A673 (cell line): ENCODE data around the gene EPS8. TPM values are rescaled to one million over a fixed set of nuclear protein-coding genes. Genes with fewer than 3 reads are reported as not detected.
"Not testable (repeated sequence)": the region's sequence is repeated elsewhere in the genome, so short reads cannot be mapped to it uniquely, and the experiment has no call there.

ENCODE experiments used
- BruUV-seq: library from RNA; stranded (reverse); fragments of 400-500 nt; replicated peaks from 2 replicates; lab custom pipeline; 2021; lab: Mats Ljungman, UMichigan
- CTCF ChIA-PET: fragments of 300-600 bp; sonication (Branson Sonifier 250); formaldehyde crosslinking; loops from one replicate; lab custom pipeline; 2022; ENCODE audit warnings: antibody characterized with exemption; lab: Charles Lee
- POLR2A ChIA-PET: fragments of 300-600 bp; sonication (Branson Sonifier 250); formaldehyde crosslinking; loops from one replicate; lab custom pipeline; 2022; ENCODE audit warnings: antibody characterized with exemption; ENCODE audit not compliant: low non-redundant PET; lab: Charles Lee
- DNase-seq: peaks from one replicate; pipeline ENCODE4 v3.0.0-alpha.2; 2015; ENCODE audit warnings: low spot score
- H3K27ac ChIP-seq: fragments of 200-600 bp; sonication (generic); 2 replicates; pipeline ENCODE4 v1.5.1; 2016; ENCODE audit warnings: mixed run types, low read depth, mild to moderate bottlenecking, mixed read lengths, antibody characterized with exemption, low read length; ENCODE audit not compliant: poor library complexity, severe bottlenecking
- H3K27me3 ChIP-seq: fragments of 200-600 bp; sonication (generic); replicated peaks from 2 replicates; pipeline ENCODE4 v1.6.1; 2017; ENCODE audit warnings: mixed run types, low read depth, mild to moderate bottlenecking, mixed read lengths, antibody characterized with exemption, low read length; ENCODE audit not compliant: insufficient read depth, poor library complexity
- H3K36me3 ChIP-seq: fragments of 200-600 bp; sonication (generic); 2 replicates; pipeline ENCODE4 v1.6.1; 2016; ENCODE audit warnings: mixed run types, mild to moderate bottlenecking, mixed read lengths, antibody characterized with exemption, low read length; ENCODE audit not compliant: insufficient read depth, poor library complexity, severe bottlenecking
- H3K4me1 ChIP-seq: fragments of 200-600 bp; sonication (generic); 2 replicates; pipeline ENCODE4 v1.6.1; 2017; ENCODE audit warnings: mixed run types, mild to moderate bottlenecking, mixed read lengths, antibody characterized with exemption, low read length; ENCODE audit not compliant: insufficient read depth, poor library complexity, severe bottlenecking
- H3K4me3 ChIP-seq: fragments of 200-600 bp; sonication (generic); 2 replicates; pipeline ENCODE4 v1.5.1; 2016; ENCODE audit warnings: low read depth, mixed run types, mild to moderate bottlenecking, mixed read lengths, low read length; ENCODE audit not compliant: poor library complexity, severe bottlenecking
- H3K9me3 ChIP-seq: fragments of 200-600 bp; sonication (generic); 2 replicates; pipeline ENCODE4 v1.6.1; 2016; ENCODE audit warnings: mixed run types, low read depth, mild to moderate bottlenecking, mixed read lengths, antibody characterized with exemption, low read length; ENCODE audit not compliant: poor library complexity, severe bottlenecking
- CTCF ChIP-seq: fragments of 300-800, 200-600 bp; sonication (generic); conservative IDR thresholded peaks from 2 replicates; pipeline ENCODE4 v1.5.1; 2017; ENCODE audit warnings: low read depth, mild to moderate bottlenecking, antibody characterized with exemption, low read length, moderate library complexity, mixed read lengths
- EZH2 ChIP-seq: fragments of 200-600 bp; sonication (generic); IDR thresholded peaks from 2 replicates; pipeline ENCODE4 v1.6.1; 2017; ENCODE audit warnings: borderline replicate concordance, low read depth, mild to moderate bottlenecking, mixed read lengths, antibody characterized with exemption, low read length; ENCODE audit not compliant: poor library complexity, severe bottlenecking
- intact Hi-C: fragments of 100-400 bp; cut with micrococcal nuclease; formaldehyde crosslinking; loops from one replicate; pipeline ENCODE4 v1.10.0; 2022; ENCODE audit not compliant: unreplicated experiment
- total RNA-seq: library from RNA; stranded (reverse); gene quantifications from 2 replicates; pipeline ENCODE4 v1.2.3, GENCODE V29; 2021

The EPS8 gene
- total RNA-seq, 1 experiment from 2014 or later = 14.0 TPM

GRCh38 chr12:15741082-15741481 is 48.1 kb downstream of the EPS8 start:
- Histone ChIP-seq H3K27me3 (no peaks in the 10 kb centered on the region), H3K36me3 (no peaks in the 10 kb centered on the region), H3K4me3 (no peak overlapping the region), H3K4me1 (no peaks in the 10 kb centered on the region), H3K27ac (no peak overlapping the region), H3K9me3 (no peaks in the 10 kb centered on the region)
- no peak for DNase-seq
- TF ChIP-seq CTCF = no peak
- no peak for TF ChIP-seq EZH2
- no TSS peak for BruUV-seq
- ChIA-PET CTCF (no interaction called here), POLR2A (no interaction called here)
- intact Hi-C loops = no loop called here

DNA sequence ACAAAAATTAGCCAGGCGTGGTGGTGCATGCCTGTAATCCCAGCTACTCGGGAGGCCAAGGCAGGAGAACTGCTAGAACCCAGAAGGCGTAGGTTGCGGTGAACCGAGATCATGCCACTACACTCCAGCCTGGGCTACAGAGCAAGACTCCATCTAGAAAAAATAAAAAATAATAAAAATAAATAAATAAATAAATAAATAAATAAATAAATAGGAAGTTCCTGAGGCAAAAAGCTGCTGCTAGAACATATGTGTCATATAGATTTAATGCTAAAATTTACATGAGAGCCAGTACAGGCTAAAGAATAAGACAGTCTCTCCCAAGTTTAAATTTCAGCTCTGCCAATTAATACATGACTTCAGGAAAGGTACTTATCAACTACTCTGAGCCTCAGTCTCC is 48.8 kb downstream of the EPS8 start:
- BruUV-seq, H3K27me3 ChIP-seq, intact Hi-C loops, POLR2A ChIA-PET, H3K9me3 ChIP-seq, H3K4me1 ChIP-seq, DNase-seq, H3K27ac ChIP-seq, CTCF ChIA-PET, H3K36me3 ChIP-seq, H3K4me3 ChIP-seq: not testable (repeated sequence)

DNA sequence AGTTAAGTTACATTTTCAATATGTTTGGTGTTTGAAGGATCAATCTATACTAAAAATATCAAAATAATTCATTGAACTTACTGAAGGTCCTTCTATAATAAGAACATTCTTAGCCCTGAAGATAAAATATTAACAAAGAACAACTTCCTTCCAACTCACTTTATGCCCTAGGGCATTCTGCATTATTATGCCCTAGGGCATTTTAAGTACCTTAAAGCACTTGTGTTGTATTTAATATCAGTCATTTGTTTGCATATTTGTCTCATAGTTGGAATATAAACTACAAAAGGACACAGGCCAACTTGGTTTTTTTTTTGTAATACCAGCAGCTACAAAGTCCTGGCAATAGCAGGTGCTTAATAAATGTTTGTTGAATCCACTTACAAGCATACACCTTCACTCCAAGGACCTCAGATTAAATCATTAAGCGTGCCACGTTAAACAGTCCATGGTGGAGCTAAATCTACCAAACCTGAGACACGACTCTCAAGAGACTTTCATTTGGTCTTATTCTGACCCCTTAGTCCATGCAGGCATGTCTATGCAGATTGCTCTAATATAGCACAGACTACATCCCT is 50.7 kb downstream of the EPS8 start:
- Histone ChIP-seq H3K36me3 (no peaks in the 10 kb centered on the region), H3K27ac (no peak overlapping the region), H3K4me3 (no peak overlapping the region), H3K9me3 (no peaks in the 10 kb centered on the region), H3K4me1 (no peaks in the 10 kb centered on the region), H3K27me3 (no peaks in the 10 kb centered on the region)
- no peak for TF ChIP-seq EZH2
- DNase-seq = no peak
- BruUV-seq = no TSS peak
- CTCF ChIA-PET = no interaction called here
- POLR2A ChIA-PET = no interaction called here
- intact Hi-C loops = no loop called here

GRCh38 chr12:15735837-15736615 is 53.2 kb downstream of the EPS8 start:
- TF ChIP-seq CTCF (no peak), EZH2 (no peak)
- Histone ChIP-seq H3K9me3 (no peaks in the 10 kb centered on the region), H3K4me1 (no peaks in the 10 kb centered on the region), H3K4me3 (no peak overlapping the region), H3K27me3 (no peaks in the 10 kb centered on the region), H3K36me3 (no peaks in the 10 kb centered on the region), H3K27ac (no peak overlapping the region)
- no TSS peak for BruUV-seq
- DNase-seq = no peak
- intact Hi-C loops = no loop called here
- ChIA-PET POLR2A (no interaction called here), CTCF (no interaction called here)
